Measurements from ENCODE around the gene ACAN. TPM values are rescaled to one million over a fixed set of nuclear protein-coding genes. Genes with fewer than 3 reads are reported as not detected.

Gene ACAN
- polyA plus RNA-seq, 2 donors, result 0.04 TPM; not detected in 1

DNA sequence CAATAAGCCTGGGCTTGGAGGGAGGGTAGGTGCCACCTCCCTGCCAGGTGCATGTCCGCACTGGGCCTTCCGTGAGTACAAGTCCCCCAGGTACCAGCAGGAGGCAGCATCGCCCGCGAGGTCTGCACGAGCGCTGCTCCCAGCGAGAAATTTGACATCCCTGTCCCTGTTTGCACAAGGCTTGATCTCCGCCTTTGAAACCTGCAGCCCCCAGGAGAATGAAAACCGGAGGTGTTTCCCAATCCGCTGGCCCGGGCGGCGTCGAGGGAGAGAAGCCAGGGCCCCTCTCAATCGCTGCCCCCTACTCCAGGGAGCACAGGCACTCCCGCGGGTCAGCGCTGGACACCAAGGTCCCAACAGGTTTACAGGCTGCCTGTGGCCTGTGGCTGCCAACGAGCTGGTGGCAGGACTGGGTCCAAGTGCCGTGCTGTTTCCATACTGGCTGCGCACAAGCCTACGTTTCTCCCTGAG is 91.1 kb downstream of the ACAN start:
- no peak overlapping the region for H3K27ac ChIP-seq (ENCODE audit: low read depth in 2 of 2, low read length in 1 of 2)

DNA sequence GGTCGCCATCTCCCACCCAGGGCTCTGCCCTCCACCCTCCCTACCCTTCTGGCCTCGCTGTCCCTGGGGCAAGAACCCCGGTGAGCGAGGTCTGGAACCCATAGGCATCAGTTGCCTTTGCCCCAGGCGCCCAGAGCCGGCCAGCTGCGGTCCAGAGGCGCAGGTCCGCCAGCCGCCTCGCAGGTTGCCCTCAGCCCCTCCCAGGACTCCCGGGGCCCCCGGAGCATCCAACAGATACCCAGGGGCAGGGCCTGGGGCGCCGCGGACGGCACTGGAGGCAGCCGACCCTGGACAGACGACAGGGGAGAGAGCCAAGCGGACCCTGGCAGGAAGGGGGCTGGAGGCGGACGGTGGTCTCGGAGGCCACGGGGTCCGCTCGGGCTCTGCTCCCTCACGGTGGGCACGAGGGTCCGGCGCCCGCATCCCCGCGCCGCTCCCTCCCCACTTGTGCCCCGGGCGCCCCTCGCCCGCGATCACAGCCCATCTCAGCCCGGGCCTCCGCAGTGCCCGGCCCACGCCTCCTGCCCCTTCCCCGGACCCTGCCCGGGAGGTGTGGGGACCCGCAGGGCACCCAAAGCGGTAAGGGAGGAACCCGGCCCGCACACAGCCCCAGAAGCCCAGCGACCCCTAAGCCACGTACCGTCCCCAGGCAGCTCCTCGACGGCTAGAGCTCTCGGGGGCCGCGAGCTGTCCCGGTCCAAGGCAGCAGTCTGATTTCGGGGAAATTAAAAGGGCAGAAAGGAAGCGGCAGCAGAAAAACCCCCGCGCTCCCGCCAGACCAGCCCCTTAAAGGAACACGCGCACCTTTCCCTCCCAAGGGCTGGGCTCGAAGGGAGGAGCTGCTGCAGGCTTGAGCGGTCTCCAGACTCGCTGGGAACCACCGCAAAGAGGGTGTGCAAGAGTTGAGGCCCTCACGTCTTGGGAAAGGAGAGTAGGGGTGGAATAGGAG is 91.9 kb downstream of the ACAN start, which contains the start of gene HAPLN3:
Gene HAPLN3, minus strand, starts transcription at position 726 of the 949 bp plus-strand sequence. CDS start 8,246 bp downstream, outside the sequence.
- Histone ChIP-seq H3K9me3 (ENCODE audit: control insufficient read depth in 2 of 2, insufficient read depth in 1 of 2, low read depth in 1 of 2, low read length in 1 of 2) (no peaks in the 10 kb centered on the region), H3K27me3 (ENCODE audit: control insufficient read depth in 1 of 2, insufficient read depth in 2 of 2, low read length in 2 of 2) (no peaks in the 10 kb centered on the region), H3K4me1 (ENCODE audit: control insufficient read depth in 2 of 2, insufficient read depth in 2 of 2, low read length in 1 of 2) (peaks cover 15 to 23% of the 10 kb centered on the region in 2 donors), H3K4me3 (ENCODE audit: low read depth in 1 of 2, low read length in 2 of 2) (peak within 1 kb of the TSS; percentile 53 to 54), H3K27ac (ENCODE audit: low read depth in 2 of 2, low read length in 1 of 2) (no peak within 1 kb of the TSS), H3K36me3 (ENCODE audit: control insufficient read depth in 2 of 2, insufficient read depth in 2 of 2, low read length in 1 of 2) (no peaks in the 10 kb centered on the region)
- WGBS, 2 donors, result 1 to 2% methylated on average over 53 to 70 of the region's 70 CpGs

More for the DNA sequence above, 91.1 kb downstream of the ACAN start:
- Histone ChIP-seq H3K36me3 (ENCODE audit: control insufficient read depth in 2 of 2, insufficient read depth in 2 of 2, low read length in 1 of 2) (no peaks in the 10 kb centered on the region), H3K4me3 (ENCODE audit: low read depth in 1 of 2, low read length in 2 of 2) (peak overlapping the region; percentile 53 to 54), H3K4me1 (ENCODE audit: control insufficient read depth in 2 of 2, insufficient read depth in 2 of 2, low read length in 1 of 2) (peaks cover 15 to 23% of the 10 kb centered on the region in 2 donors), H3K27me3 (ENCODE audit: control insufficient read depth in 1 of 2, insufficient read depth in 2 of 2, low read length in 2 of 2) (no peaks in the 10 kb centered on the region), H3K9me3 (ENCODE audit: control insufficient read depth in 2 of 2, insufficient read depth in 1 of 2, low read depth in 1 of 2, low read length in 1 of 2) (no peaks in the 10 kb centered on the region)
- WGBS, 2 donors, result 2 to 3% methylated on average over 23 of the region's 23 CpGs

DNA sequence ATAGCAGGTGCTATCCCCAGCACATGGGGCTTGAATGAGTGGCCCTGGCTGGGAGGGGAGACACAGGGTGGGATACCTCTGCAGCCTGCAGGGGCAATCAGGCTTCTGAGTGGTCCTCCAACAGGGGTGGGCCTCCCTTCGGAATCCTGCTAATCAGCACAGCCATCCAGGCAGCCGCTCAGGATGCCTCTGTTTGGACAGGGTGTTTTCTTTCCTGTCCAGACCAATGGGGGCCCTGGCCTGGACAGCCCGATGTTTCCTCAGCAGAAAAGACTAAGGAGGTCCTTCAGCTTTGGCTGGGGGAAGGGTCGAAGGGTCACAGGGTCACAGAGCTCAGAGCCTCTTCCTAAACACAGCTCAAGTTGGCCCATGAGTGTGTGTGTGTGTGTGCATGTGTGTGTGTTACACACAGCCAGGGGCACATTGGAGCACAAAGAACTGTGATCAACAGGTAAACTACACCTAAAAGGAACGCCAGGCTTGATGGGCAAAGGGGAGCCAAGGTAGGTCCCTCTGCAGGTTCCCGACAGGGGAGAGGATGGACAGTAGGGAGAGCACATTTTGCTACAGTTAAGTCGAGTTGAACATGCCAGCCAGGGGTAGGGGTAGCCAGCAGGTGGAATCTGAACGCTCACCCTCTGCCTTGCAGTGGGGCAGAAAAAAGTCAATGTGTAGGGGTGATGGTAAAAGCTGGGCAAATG is 93.2 kb downstream of the ACAN start:
- Histone ChIP-seq H3K27me3 (ENCODE audit: control insufficient read depth in 1 of 2, insufficient read depth in 2 of 2, low read length in 2 of 2) (no peaks in the 10 kb centered on the region), H3K36me3 (ENCODE audit: control insufficient read depth in 2 of 2, insufficient read depth in 2 of 2, low read length in 1 of 2) (peaks cover 0 to 4% of the 10 kb centered on the region in 2 donors), H3K4me1 (ENCODE audit: control insufficient read depth in 2 of 2, insufficient read depth in 2 of 2, low read length in 1 of 2) (peaks cover 15 to 27% of the 10 kb centered on the region in 2 donors), H3K27ac (ENCODE audit: low read depth in 2 of 2, low read length in 1 of 2) (peak overlapping the region in 1 of 2 donors; percentile 69), H3K4me3 (ENCODE audit: low read depth in 1 of 2, low read length in 2 of 2) (no peak overlapping the region), H3K9me3 (ENCODE audit: control insufficient read depth in 2 of 2, insufficient read depth in 1 of 2, low read depth in 1 of 2, low read length in 1 of 2) (no peaks in the 10 kb centered on the region)
- 66 to 83% methylated on average over 8 of the region's 8 CpGs for WGBS, 2 donors

DNA sequence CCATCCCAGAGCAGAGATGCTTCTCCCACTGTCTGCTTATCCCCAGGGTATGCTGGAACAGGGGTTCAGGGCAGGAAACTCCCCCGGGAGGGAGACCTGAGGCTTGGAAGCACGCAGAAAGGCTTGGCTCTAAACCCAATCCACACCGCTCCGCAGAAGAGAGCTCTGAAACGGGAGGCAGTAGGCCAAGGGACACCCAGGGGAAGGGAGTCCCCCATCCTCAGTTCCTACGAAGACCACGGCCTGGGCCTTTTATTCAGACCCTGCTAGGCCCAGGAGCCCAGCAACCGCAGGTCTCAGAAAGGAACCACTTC is 93.9 kb downstream of the ACAN start:
- peaks cover 15 to 27% of the 10 kb centered on the region in 2 donors for H3K4me1 ChIP-seq (ENCODE audit: control insufficient read depth in 2 of 2, insufficient read depth in 2 of 2, low read length in 1 of 2)
- H3K27me3 ChIP-seq (ENCODE audit: control insufficient read depth in 1 of 2, insufficient read depth in 2 of 2, low read length in 2 of 2), result no peaks in the 10 kb centered on the region
- peaks cover 0 to 7% of the 10 kb centered on the region in 2 donors for H3K36me3 ChIP-seq (ENCODE audit: control insufficient read depth in 2 of 2, insufficient read depth in 2 of 2, low read length in 1 of 2)
- no peak overlapping the region for H3K4me3 ChIP-seq (ENCODE audit: low read depth in 1 of 2, low read length in 2 of 2)
- H3K27ac ChIP-seq (ENCODE audit: low read depth in 2 of 2, low read length in 1 of 2), result peak overlapping the region in 1 of 2 donors; percentile 69
- H3K9me3 ChIP-seq (ENCODE audit: control insufficient read depth in 2 of 2, insufficient read depth in 1 of 2, low read depth in 1 of 2, low read length in 1 of 2), result no peaks in the 10 kb centered on the region
- WGBS, 2 donors, result 15 to 26% methylated on average over 8 of the region's 8 CpGs

DNA sequence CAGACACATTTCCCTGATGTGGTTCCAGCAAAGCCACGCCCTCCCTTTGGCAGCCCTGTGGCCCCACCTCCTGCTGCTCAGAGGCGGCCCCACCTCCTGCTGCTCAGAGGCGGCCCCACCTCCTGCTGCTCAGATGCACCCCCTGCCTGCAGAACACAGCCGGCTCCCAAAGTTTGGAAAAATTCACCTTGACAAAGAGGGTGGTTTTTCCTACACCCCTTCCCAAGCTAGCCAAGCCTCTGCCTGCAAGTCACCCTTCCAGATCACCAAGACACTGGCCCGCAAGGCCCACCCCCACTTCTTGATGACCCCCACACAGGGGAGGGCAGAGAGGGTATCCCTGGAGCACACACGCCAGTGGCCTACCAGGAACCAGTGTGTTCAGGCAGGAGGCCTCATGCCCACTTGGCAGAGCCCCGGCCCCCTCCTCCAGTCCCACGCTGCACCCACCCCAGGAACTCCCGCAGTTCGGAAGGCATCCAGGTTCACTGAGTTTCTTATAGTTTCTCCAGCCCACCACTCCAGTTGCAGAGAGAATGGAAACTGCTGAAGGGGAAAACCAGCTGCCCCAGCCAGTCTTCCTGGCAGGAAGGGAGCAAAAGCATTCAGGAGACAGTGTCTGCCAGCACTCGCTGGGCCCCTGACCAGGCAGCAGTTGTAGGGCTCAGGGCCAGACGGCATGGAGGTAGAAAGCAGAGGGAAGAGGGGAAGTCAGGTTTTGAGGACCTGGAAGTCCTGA is 94.4 kb downstream of the ACAN start:
- H3K27ac ChIP-seq (ENCODE audit: low read depth in 2 of 2, low read length in 1 of 2), result peak overlapping the region in 1 of 2 donors; percentile 69

DNA sequence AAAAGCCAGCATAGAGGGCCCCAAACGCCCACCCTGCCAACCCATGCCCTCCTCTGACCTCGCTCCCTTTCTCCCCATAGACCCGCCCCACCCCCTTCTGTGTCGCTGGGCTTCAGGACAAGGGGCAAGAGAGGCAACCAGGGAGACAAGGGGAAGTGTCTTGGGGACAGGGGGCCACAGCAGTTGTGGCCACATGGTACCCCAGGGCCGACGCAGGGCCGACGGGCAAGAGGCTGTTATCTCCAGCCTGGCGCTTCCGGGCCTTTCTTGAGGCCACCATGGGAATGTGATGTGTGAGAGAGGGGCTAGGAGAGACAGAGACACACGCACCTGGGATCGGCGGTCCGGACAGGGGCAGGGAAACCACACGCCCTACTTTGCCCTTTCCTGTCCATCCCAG is 95.5 kb downstream of the ACAN start:
- Histone ChIP-seq H3K9me3 (ENCODE audit: control insufficient read depth in 2 of 2, insufficient read depth in 1 of 2, low read depth in 1 of 2, low read length in 1 of 2) (no peaks in the 10 kb centered on the region), H3K27me3 (ENCODE audit: control insufficient read depth in 1 of 2, insufficient read depth in 2 of 2, low read length in 2 of 2) (no peaks in the 10 kb centered on the region), H3K4me1 (ENCODE audit: control insufficient read depth in 2 of 2, insufficient read depth in 2 of 2, low read length in 1 of 2) (peaks cover 12 to 27% of the 10 kb centered on the region in 2 donors), H3K36me3 (ENCODE audit: control insufficient read depth in 2 of 2, insufficient read depth in 2 of 2, low read length in 1 of 2) (peaks cover 0 to 11% of the 10 kb centered on the region in 2 donors), H3K27ac (ENCODE audit: low read depth in 2 of 2, low read length in 1 of 2) (no peak overlapping the region), H3K4me3 (ENCODE audit: low read depth in 1 of 2, low read length in 2 of 2) (no peak overlapping the region)
- 90 to 92% methylated on average over 15 of the region's 15 CpGs for WGBS, 2 donors

More for the DNA sequence above, 94.4 kb downstream of the ACAN start:
- WGBS, 2 donors, result 20 to 27% methylated on average over 12 of the region's 12 CpGs
- no peaks in the 10 kb centered on the region for H3K27me3 ChIP-seq (ENCODE audit: control insufficient read depth in 1 of 2, insufficient read depth in 2 of 2, low read length in 2 of 2)
- H3K9me3 ChIP-seq (ENCODE audit: control insufficient read depth in 2 of 2, insufficient read depth in 1 of 2, low read depth in 1 of 2, low read length in 1 of 2), result no peaks in the 10 kb centered on the region
- H3K4me3 ChIP-seq (ENCODE audit: low read depth in 1 of 2, low read length in 2 of 2), result no peak overlapping the region
- H3K36me3 ChIP-seq (ENCODE audit: control insufficient read depth in 2 of 2, insufficient read depth in 2 of 2, low read length in 1 of 2), result peaks cover 0 to 10% of the 10 kb centered on the region in 2 donors
- peaks cover 14 to 27% of the 10 kb centered on the region in 2 donors for H3K4me1 ChIP-seq (ENCODE audit: control insufficient read depth in 2 of 2, insufficient read depth in 2 of 2, low read length in 1 of 2)

DNA sequence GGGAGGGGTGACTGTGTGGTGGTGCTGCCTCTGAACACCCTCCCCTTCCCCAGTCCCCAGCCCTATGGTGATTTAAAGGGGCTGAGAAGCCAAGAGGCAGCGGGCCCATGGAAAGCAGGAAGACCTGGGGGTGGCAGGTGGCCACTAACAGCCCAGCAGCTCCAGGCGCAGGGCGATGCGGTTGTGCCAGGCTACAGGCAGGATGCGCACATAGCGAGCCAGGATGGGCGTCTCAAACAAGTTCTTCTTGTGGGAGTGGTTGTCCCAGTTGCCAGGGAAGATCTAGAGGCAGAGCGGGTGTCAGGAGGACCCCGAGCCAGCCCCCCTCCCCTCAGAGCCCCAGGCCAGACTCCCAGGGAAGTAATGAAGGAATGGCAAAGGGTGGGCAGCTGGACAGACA is 96.0 kb downstream of the ACAN start:
- WGBS, 2 donors, result 87 to 90% methylated on average over 9 of the region's 9 CpGs
- no peak overlapping the region for H3K27ac ChIP-seq (ENCODE audit: low read depth in 2 of 2, low read length in 1 of 2)
- no peak overlapping the region for H3K4me3 ChIP-seq (ENCODE audit: low read depth in 1 of 2, low read length in 2 of 2)
- H3K9me3 ChIP-seq (ENCODE audit: control insufficient read depth in 2 of 2, insufficient read depth in 1 of 2, low read depth in 1 of 2, low read length in 1 of 2), result no peaks in the 10 kb centered on the region
- H3K36me3 ChIP-seq (ENCODE audit: control insufficient read depth in 2 of 2, insufficient read depth in 2 of 2, low read length in 1 of 2), result peaks cover 0 to 14% of the 10 kb centered on the region in 2 donors
- H3K4me1 ChIP-seq (ENCODE audit: control insufficient read depth in 2 of 2, insufficient read depth in 2 of 2, low read length in 1 of 2), result peaks cover 12 to 25% of the 10 kb centered on the region in 2 donors
- no peaks in the 10 kb centered on the region for H3K27me3 ChIP-seq (ENCODE audit: control insufficient read depth in 1 of 2, insufficient read depth in 2 of 2, low read length in 2 of 2)

DNA sequence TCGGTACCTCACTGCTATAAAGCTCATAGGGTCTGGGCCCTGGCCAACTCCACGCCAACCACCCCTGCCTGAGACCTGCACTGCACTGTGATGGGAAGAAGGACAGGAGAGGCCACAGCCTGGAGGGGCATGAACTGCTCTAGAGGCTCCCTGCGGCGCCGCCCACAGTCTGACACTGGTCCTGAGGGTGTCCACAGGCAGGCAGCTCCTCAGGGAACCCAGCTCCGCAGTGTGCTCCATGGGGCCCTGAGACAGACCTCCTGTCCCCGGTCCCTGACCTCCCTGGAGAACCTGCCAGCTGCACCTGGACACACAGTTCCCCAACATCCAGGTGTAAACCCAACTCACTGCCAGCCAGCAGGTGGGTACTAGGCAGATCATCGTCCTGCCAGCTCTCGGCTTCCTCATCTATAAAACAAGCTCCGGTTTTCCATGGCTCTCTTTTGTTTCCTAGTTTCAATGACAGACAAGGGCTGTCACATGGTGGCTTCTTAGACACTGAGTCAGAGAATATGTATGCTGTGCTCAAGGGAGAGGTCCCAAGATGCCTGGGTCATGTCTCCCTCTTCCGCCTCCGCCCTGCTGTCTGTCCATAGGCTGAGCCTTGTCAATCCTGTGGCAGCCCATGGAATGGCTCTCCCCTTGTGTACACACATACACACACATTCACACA is 97.2 kb downstream of the ACAN start:
- Histone ChIP-seq H3K27ac (ENCODE audit: low read depth in 2 of 2, low read length in 1 of 2) (peak overlapping the region; percentile 16 to 37), H3K27me3 (ENCODE audit: control insufficient read depth in 1 of 2, insufficient read depth in 2 of 2, low read length in 2 of 2) (no peaks in the 10 kb centered on the region), H3K36me3 (ENCODE audit: control insufficient read depth in 2 of 2, insufficient read depth in 2 of 2, low read length in 1 of 2) (peaks cover 0 to 14% of the 10 kb centered on the region in 2 donors), H3K4me1 (ENCODE audit: control insufficient read depth in 2 of 2, insufficient read depth in 2 of 2, low read length in 1 of 2) (peaks cover 4 to 18% of the 10 kb centered on the region in 2 donors), H3K9me3 (ENCODE audit: control insufficient read depth in 2 of 2, insufficient read depth in 1 of 2, low read depth in 1 of 2, low read length in 1 of 2) (no peaks in the 10 kb centered on the region), H3K4me3 (ENCODE audit: low read depth in 1 of 2, low read length in 2 of 2) (no peak overlapping the region)
- 87 to 90% methylated on average over 12 of the region's 12 CpGs for WGBS, 2 donors
